ENCODE results near the gene TBC1D5. TPM values are rescaled to one million over a fixed set of nuclear protein-coding genes. Genes with fewer than 3 reads are reported as not detected.
A peak's percentile ranks its signal among the peaks of the same experiment; 100 is the strongest.

TBC1D5 gene
- polyA plus RNA-seq, 1 experiment: 27.0 TPM

DNA sequence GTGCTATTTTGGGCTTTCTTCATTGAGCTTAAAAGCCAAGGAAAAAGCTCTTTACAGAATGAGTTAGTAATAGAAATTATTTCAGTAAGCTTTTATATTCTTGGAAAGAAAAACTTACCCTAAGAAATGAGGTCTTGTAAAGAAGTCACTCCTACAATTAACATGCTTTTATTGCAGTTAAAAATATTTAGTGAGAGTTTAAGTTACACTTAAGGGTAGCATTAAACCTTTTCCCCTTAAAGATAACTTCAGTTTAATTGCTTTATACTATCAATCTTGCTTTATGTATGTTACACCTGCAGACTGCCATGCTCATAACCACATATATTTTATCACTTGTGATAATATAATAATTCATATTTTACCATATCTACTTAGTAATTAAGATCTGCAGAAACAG is 431.4 kb downstream of the TBC1D5 start:
- no peak for DNase-seq (ENCODE audit: low read depth)
- H3K4me3 ChIP-seq (ENCODE audit: low read depth, low read length): no peak overlapping the region
- H3K27me3 ChIP-seq (ENCODE audit: control insufficient read depth, insufficient read depth, low read length): no peaks in the 10 kb centered on the region
- ChIA-PET POLR2A (no interaction called here), CTCF (no interaction called here)
- H3K36me3 ChIP-seq (ENCODE audit: control insufficient read depth, insufficient read depth, low read length): no peaks in the 10 kb centered on the region
- TF ChIP-seq, protein P1, sequence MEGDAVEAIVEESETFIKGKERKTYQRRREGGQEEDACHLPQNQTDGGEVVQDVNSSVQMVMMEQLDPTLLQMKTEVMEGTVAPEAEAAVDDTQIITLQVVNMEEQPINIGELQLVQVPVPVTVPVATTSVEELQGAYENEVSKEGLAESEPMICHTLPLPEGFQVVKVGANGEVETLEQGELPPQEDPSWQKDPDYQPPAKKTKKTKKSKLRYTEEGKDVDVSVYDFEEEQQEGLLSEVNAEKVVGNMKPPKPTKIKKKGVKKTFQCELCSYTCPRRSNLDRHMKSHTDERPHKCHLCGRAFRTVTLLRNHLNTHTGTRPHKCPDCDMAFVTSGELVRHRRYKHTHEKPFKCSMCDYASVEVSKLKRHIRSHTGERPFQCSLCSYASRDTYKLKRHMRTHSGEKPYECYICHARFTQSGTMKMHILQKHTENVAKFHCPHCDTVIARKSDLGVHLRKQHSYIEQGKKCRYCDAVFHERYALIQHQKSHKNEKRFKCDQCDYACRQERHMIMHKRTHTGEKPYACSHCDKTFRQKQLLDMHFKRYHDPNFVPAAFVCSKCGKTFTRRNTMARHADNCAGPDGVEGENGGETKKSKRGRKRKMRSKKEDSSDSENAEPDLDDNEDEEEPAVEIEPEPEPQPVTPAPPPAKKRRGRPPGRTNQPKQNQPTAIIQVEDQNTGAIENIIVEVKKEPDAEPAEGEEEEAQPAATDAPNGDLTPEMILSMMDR (IDR thresholded peaks at IDR 0.05; ENCODE audit: insufficient read depth, low read depth, low read length): no peak

DNA sequence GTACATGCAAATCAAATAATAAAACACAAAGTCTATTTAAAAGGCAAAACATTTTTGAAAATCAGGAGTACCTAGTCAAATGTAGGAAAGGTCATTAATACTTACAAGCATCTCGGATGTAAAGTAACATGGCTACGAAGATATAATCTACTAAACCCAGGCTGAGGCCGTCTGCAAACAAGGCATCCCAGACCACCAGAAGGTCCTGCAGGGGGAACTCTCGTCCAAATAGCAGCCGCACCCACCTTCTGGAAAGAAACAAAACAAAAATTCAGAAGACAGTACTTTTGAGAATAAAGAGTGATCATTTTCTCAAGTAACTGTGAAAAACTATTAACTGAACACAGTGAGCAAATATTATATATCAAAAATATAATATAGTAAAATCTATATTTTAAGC is 434.5 kb downstream of the TBC1D5 start:
- ChIA-PET POLR2A (no interaction called here), CTCF (interaction anchor here (1.3 kb wide), 1 partner anchor 102 kb away, joined by 3 read pairs; no protein-coding TSS in a partner anchor)
- H3K36me3 ChIP-seq (ENCODE audit: control insufficient read depth, insufficient read depth, low read length): no peaks in the 10 kb centered on the region
- TF ChIP-seq, protein P1 (IDR thresholded peaks at IDR 0.05; ENCODE audit: insufficient read depth, low read depth, low read length): no peak
- no peak for DNase-seq (ENCODE audit: low read depth)
- H3K27me3 ChIP-seq (ENCODE audit: control insufficient read depth, insufficient read depth, low read length): no peaks in the 10 kb centered on the region
- H3K4me3 ChIP-seq (ENCODE audit: low read depth, low read length): no peak overlapping the region

DNA sequence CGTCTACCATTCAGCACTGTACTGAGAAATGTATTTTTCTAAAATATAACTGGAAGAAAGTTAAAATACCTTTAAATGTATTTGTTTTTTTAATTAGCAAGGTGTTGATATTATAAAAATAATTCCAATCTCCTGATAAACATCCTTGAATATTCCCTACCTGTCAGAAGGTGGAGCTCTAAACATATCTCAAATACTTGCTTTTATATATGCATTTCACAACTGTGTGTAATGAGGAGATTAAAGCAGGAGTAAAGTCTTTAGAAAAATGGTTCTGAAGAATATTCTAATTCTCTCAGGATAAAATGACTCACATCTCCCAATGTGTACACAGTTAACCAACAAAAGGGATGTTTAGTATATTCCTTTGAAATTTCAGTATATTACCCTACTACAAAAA is 434.9 kb downstream of the TBC1D5 start:
- CTCF ChIA-PET: interaction anchor here (0.6 to 1.3 kb wide), 2 partner anchors 22 to 102 kb away, joined by 3 read pairs; no protein-coding TSS in a partner anchor

DNA sequence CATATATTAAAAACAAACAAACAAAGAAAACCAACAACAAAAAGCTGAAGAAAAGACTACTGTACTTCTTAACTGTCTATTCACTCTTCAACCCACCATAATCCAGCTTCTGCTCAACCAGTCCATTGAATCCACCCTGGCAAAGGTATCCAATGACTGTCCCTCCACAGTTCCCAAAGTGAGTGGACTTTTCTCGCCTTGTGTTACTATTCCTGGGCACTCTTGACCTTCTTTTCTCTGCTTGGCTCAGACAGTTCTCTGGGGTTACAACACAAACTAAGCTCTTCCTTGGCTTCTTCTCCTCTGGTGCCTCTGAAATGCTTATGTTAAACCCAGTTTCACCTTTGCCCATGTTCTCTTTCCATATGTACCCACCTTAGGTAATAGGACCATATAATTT is 437.5 kb downstream of the TBC1D5 start:
- no peak for DNase-seq (ENCODE audit: low read depth)
- TF ChIP-seq, protein P1 (IDR thresholded peaks at IDR 0.05; ENCODE audit: insufficient read depth, low read depth, low read length): no peak
- Histone ChIP-seq H3K4me3 (ENCODE audit: low read depth, low read length) (no peak overlapping the region), H3K27me3 (ENCODE audit: control insufficient read depth, insufficient read depth, low read length) (no peaks in the 10 kb centered on the region), H3K36me3 (ENCODE audit: control insufficient read depth, insufficient read depth, low read length) (no peaks in the 10 kb centered on the region)
- ChIA-PET CTCF (interaction anchor here (0.7 to 1.7 kb wide), 2 partner anchors 9 to 17 kb away, joined by 3 to 4 read pairs; no protein-coding TSS in a partner anchor), POLR2A (no interaction called here)

More for the DNA sequence above, 434.9 kb downstream of the TBC1D5 start:
- Histone ChIP-seq H3K4me3 (ENCODE audit: low read depth, low read length) (no peak overlapping the region), H3K36me3 (ENCODE audit: control insufficient read depth, insufficient read depth, low read length) (no peaks in the 10 kb centered on the region), H3K27me3 (ENCODE audit: control insufficient read depth, insufficient read depth, low read length) (no peaks in the 10 kb centered on the region)
- POLR2A ChIA-PET: no interaction called here
- DNase-seq (ENCODE audit: low read depth): no peak
- TF ChIP-seq, protein P1 (IDR thresholded peaks at IDR 0.05; ENCODE audit: insufficient read depth, low read depth, low read length): no peak

DNA sequence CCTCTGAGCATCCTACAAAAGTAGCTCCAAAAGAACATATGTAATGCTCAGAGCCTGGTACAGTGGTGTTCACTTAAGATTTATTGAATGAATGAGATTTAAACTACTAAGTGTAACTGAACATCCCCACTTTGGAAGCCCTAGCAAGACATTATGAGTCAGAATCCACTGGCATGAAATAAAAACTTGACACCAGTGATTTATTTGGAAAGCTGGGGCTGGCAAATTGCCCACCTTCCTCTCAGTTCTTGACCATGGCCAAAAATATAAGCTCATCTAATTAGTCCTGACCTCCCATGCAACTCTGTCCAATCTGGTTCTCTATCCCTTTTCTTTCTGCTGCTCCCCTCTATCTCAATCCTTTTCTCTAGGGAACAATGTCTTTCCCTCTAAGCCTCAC is 439.7 kb downstream of the TBC1D5 start:
- H3K4me3 ChIP-seq (ENCODE audit: low read depth, low read length): no peak overlapping the region
- peak; percentile 3 for DNase-seq (ENCODE audit: low read depth)
- no peaks in the 10 kb centered on the region for H3K27me3 ChIP-seq (ENCODE audit: control insufficient read depth, insufficient read depth, low read length)
- ChIA-PET CTCF (interaction anchor here (0.5 to 1.5 kb wide), 2 partner anchors 16 to 163 kb away, joined by 3 to 4 read pairs; no protein-coding TSS in a partner anchor), POLR2A (no interaction called here)
- TF ChIP-seq, protein P1 (IDR thresholded peaks at IDR 0.05; ENCODE audit: insufficient read depth, low read depth, low read length): no peak
- H3K36me3 ChIP-seq (ENCODE audit: control insufficient read depth, insufficient read depth, low read length): no peaks in the 10 kb centered on the region
